Lung (tissue), 12 donors: ENCODE measurements around the gene RUFY2. TPM values are rescaled to one million over a fixed set of nuclear protein-coding genes. Genes with fewer than 3 reads are reported as not detected.
A peak's percentile ranks its signal among the peaks of the same experiment; 100 is the strongest.

Source experiments
- ATAC-seq: fragments of 200-7000 bp; cut with Tn5 transposase; one replicate; pipeline ENCODE4 v1.9.1; 2020; ENCODE audit warnings: moderate number of reproducible peaks; ENCODE audit not compliant: insufficient read depth, low FRiP score
- DNase-seq, 3 donors: peaks; one replicate each; pipeline ENCODE4 v3.0.0-alpha.2; 2013 to 2017
- H3K27ac ChIP-seq, 2 donors: one replicate each; pipeline ENCODE4 v1.5.1; 2013; ENCODE audit warnings: mild to moderate bottlenecking in 2 of 2, moderate library complexity in 2 of 2, control low read depth in 1 of 2, inconsistent platforms in 1 of 2, low read depth in 1 of 2, low read length in 1 of 2
- H3K27me3 ChIP-seq, 3 donors: one replicate each; pipeline ENCODE4 v1.5.1; 2013; ENCODE audit warnings: low read length in 2 of 3; ENCODE audit not compliant: control insufficient read depth in 3 of 3, insufficient read depth in 3 of 3
- H3K36me3 ChIP-seq, 4 donors: one replicate each; pipeline ENCODE4 v1.5.1; 2013; ENCODE audit warnings: low read length in 4 of 4, mild to moderate bottlenecking in 1 of 4, moderate library complexity in 1 of 4; ENCODE audit not compliant: control insufficient read depth in 4 of 4, insufficient read depth in 4 of 4
- H3K4me1 ChIP-seq, 5 donors: one replicate each; pipeline ENCODE4 v1.5.1; 2013; ENCODE audit warnings: low read length in 5 of 5, mild to moderate bottlenecking in 2 of 5, moderate library complexity in 1 of 5; ENCODE audit not compliant: control insufficient read depth in 5 of 5, insufficient read depth in 5 of 5
- H3K4me3 ChIP-seq: one replicate; pipeline ENCODE4 v1.5.1; 2013; ENCODE audit warnings: mild to moderate bottlenecking, control low read depth, moderate library complexity
- H3K9ac ChIP-seq, 2 donors: one replicate each; pipeline ENCODE4 v1.5.1; 2013; ENCODE audit warnings: low read length in 2 of 2, control low read depth in 1 of 2; ENCODE audit not compliant: insufficient read depth in 1 of 2
- H3K9me3 ChIP-seq, 4 donors: one replicate each; pipeline ENCODE4 v1.5.1; 2013; ENCODE audit warnings: low read length in 3 of 4, mild to moderate bottlenecking in 1 of 4, moderate library complexity in 1 of 4; ENCODE audit not compliant: control insufficient read depth in 4 of 4, insufficient read depth in 3 of 4
- CTCF ChIP-seq: IDR thresholded peaks from 2 replicates; pipeline ENCODE4 v1.5.1; 2012; ENCODE audit warnings: mild to moderate bottlenecking; ENCODE audit errors: control extremely low read depth, extremely low read depth
- WGBS, 2 donors: extraction: QIAGEN DNeasy Blood & Tissue Kit; methylation state at CpG; one replicate each; pipeline ENCODE4 v1.1.7; 2013; 5-methylcytosine and 5-hydroxymethylcytosine counted together
- polyA plus RNA-seq, 2 donors: library from polyadenylated mRNA; stranded (reverse); fragments of 200-250 nt; gene quantifications; one replicate each; pipeline ENCODE4 v1.2.1, GENCODE V29; 2013
- total RNA-seq, 2 donors: library from RNA; depleted of rRNA in 1 of 2; stranded (reverse); fragments of >200 nt in 1 of 2; gene quantifications; one replicate each; pipeline ENCODE4 v1.2.1, GENCODE V29; 2014 to 2021
- donor health status: control.
- donor health status: control.
- donor health status: Bipolar disorder and iron deficiency.
- donor health status: healthy.
- donor health status: DM: yes; HTN: yes; CAD: no.

Gene RUFY2
- total and polyA plus RNA-seq, 4 donors: 4.2 to 55.3 (median 13.4) TPM

GRCh38 chr10:68371604-68372003 is 35.5 kb downstream of the RUFY2 start:
- no peak overlapping the region for H3K4me3 ChIP-seq
- peaks cover 3 to 12% (median 6%) of the 10 kb centered on the region in 4 donors for H3K9me3 ChIP-seq
- no peaks in the 10 kb centered on the region for H3K4me1 ChIP-seq
- WGBS, 2 donors: 96 to 100% methylated on average over 1 of the region's 1 CpG
- no peaks in the 10 kb centered on the region for H3K27me3 ChIP-seq
- TF ChIP-seq CTCF: no peak
- DNase-seq (no peak), ATAC-seq (no peak)
- peaks cover 11 to 39% (median 23%) of the 10 kb centered on the region in 4 donors for H3K36me3 ChIP-seq
- H3K27ac ChIP-seq: no peak overlapping the region
- H3K9ac ChIP-seq: no peak overlapping the region

GRCh38 chr10:68367121-68367520 is 40.0 kb downstream of the RUFY2 start:
- Histone ChIP-seq H3K4me3 (no peak overlapping the region), H3K27me3 (no peaks in the 10 kb centered on the region), H3K4me1 (no peaks in the 10 kb centered on the region), H3K36me3 (peaks cover 9 to 31% (median 14%) of the 10 kb centered on the region in 4 donors), H3K9ac (no peak overlapping the region), H3K27ac (no peak overlapping the region), H3K9me3 (peaks cover 0 to 6% (median 2%) of the 10 kb centered on the region in 4 donors)
- 80 to 83% methylated on average over 2 of the region's 2 CpGs for WGBS, 2 donors
- DNase-seq (peak in 1 of 3 donors; percentile 6), ATAC-seq (no peak)
- TF ChIP-seq CTCF: no peak

- ATAC-seq (no peak), DNase-seq (no peak)
- Histone ChIP-seq H3K4me3 (no peak overlapping the region), H3K4me1 (no peaks in the 10 kb centered on the region), H3K36me3 (peaks cover 9 to 27% (median 12%) of the 10 kb centered on the region in 4 donors), H3K9ac (no peak overlapping the region), H3K9me3 (peaks cover 0 to 3% (median 0%) of the 10 kb centered on the region in 4 donors), H3K27me3 (no peaks in the 10 kb centered on the region), H3K27ac (no peak overlapping the region)
- WGBS, 2 donors: 96 to 98% methylated on average over 5 of the region's 5 CpGs
- TF ChIP-seq CTCF: no peak
Measured at GRCh38 chr10:68366600-68366999, 40.5 kb downstream of the RUFY2 start.

GRCh38 chr10:68365611-68366010 is 41.5 kb downstream of the RUFY2 start:
- no peaks in the 10 kb centered on the region for H3K27me3 ChIP-seq
- no peak overlapping the region for H3K9ac ChIP-seq
- H3K9me3 ChIP-seq: no peaks in the 10 kb centered on the region
- DNase-seq (no peak), ATAC-seq (no peak)
- H3K4me1 ChIP-seq: no peaks in the 10 kb centered on the region
- H3K36me3 ChIP-seq: peaks cover 9 to 30% (median 12%) of the 10 kb centered on the region in 4 donors
- no peak overlapping the region for H3K4me3 ChIP-seq
- TF ChIP-seq CTCF: no peak
- no peak overlapping the region for H3K27ac ChIP-seq
- 75 to 79% methylated on average over 2 of the region's 2 CpGs for WGBS, 2 donors
